Testis (tissue), 5 donors: Measurements from ENCODE around the gene KIF2B. TPM values are rescaled to one million over a fixed set of nuclear protein-coding genes. Genes with fewer than 3 reads are reported as not detected.

Source experiments
- DNase-seq: peaks from one replicate; pipeline ENCODE4 v3.0.0-alpha.2; 2019
- H3K27ac ChIP-seq, 2 donors: fragments of 200-600 bp; sonication (generic); one replicate each; pipeline ENCODE4 v1.5.1; 2019
- H3K27me3 ChIP-seq: fragments of 200-600 bp; sonication (generic); one replicate; pipeline ENCODE4 v1.5.1; 2019
- H3K36me3 ChIP-seq: fragments of 200-600 bp; sonication (generic); one replicate; pipeline ENCODE4 v1.5.1; 2017; ENCODE audit warnings: low read depth; ENCODE audit errors: missing control alignments
- H3K4me1 ChIP-seq: fragments of 200-600 bp; sonication (generic); one replicate; pipeline ENCODE4 v1.5.1; 2019
- H3K4me3 ChIP-seq, 2 donors: fragments of 200-600 bp; sonication (generic); one replicate each; pipeline ENCODE4 v1.5.1; 2017 to 2019
- H3K9me3 ChIP-seq: fragments of 200-600 bp; sonication (generic); one replicate; pipeline ENCODE4 v1.5.1; 2017
- CTCF ChIP-seq, 3 experiments: fragments of 450-650 bp in 2 of 3; fragments of 200-600 bp in 1 of 3; sonication (generic) in 1 of 3; IDR thresholded peaks; one replicate each; pipeline ENCODE4 v1.5.1; 2016 to 2019; ENCODE audit warnings: antibody characterized with exemption in 3 of 3, mild to moderate bottlenecking in 2 of 3, moderate library complexity in 1 of 3
- POLR2A ChIP-seq: fragments of 450-650 bp; IDR thresholded peaks from one replicate; pipeline ENCODE4 v1.6.1; 2017; ENCODE audit warnings: antibody characterized with exemption, mild to moderate bottlenecking, moderate library complexity
- WGBS, 2 donors: methylation state at CpG; one replicate each; pipeline ENCODE4 v1.1.5; 2018; 5-methylcytosine and 5-hydroxymethylcytosine counted together
- intact Hi-C: fragments of 100-400 bp; cut with DNase I; formaldehyde crosslinking; loops from one replicate; pipeline ENCODE4 v1.15.1; 2023; ENCODE audit warnings: low total_unique reads
- long read RNA-seq, 2 donors: transcript quantifications; one replicate each; lab custom pipeline, GENCODE V29; 2026
- polyA plus RNA-seq: library from polyadenylated mRNA; stranded (reverse); fragments of 350-450 nt; fragmentation: Illumina TruSeq; extraction: RNeasy Lipid Tissue Mini Kit (QIAGEN cat#74804); gene quantifications from one replicate; pipeline ENCODE4 v1.2.3, GENCODE V29; 2014; ENCODE audit warnings: low read depth, low replicate concordance; ENCODE audit not compliant: insufficient read depth
- total RNA-seq, 2 donors: library from RNA; depleted of rRNA; stranded (reverse); fragments of >200 nt; gene quantifications; one replicate each; pipeline ENCODE4 v1.2.3, GENCODE V29; 2016

The KIF2B gene
- total RNA-seq, result 10 to 100 TPM; 37.0 to 92.8 TPM
- 191 TPM for polyA plus RNA-seq
- long read RNA-seq, donor 1, result 0 reads
- long read RNA-seq, donor 2, result 0 reads

- H3K9me3 ChIP-seq, result no peaks in the 10 kb centered on the region
- H3K27ac ChIP-seq, result no peak within 1 kb of the TSS
- intact Hi-C loops, result no loop called here
- WGBS, 2 donors, result 58 to 74% methylated on average over 15 to 17 of the region's 17 CpGs
- no peaks in the 10 kb centered on the region for H3K4me1 ChIP-seq
- no peak for TF ChIP-seq CTCF (IDR thresholded peaks at IDR 0.05)
- no peak for TF ChIP-seq POLR2A
- DNase-seq, result no peak
- peak within 1 kb of the TSS; percentile 5 to 32 for H3K4me3 ChIP-seq
- no peaks in the 10 kb centered on the region for H3K36me3 ChIP-seq
- H3K27me3 ChIP-seq, result no peaks in the 10 kb centered on the region
Observed at GRCh38 chr17:53822764-53823163, at the start of gene KIF2B. TSS of gene KIF2B (plus strand) at chr17:53822927. CDS start at chr17:53823034, 107 bp downstream.

GRCh38 chr17:53780320-53780719, 42.4 kb upstream of the KIF2B start:
- whole genome bisulfite sequencing, 2 donors, result 20 to 83% methylated on average over 1 to 2 of the region's 2 CpGs
- H3K4me1 ChIP-seq, result no peaks in the 10 kb centered on the region
- intact Hi-C loops, result no loop called here

GRCh38 chr17:53791551-53791950, 31.2 kb upstream of the KIF2B start:
- DNase-seq, result no peak
- Histone ChIP-seq H3K9me3 (no peaks in the 10 kb centered on the region), H3K36me3 (no peaks in the 10 kb centered on the region), H3K27me3 (no peaks in the 10 kb centered on the region), H3K27ac (no peak overlapping the region), H3K4me1 (no peaks in the 10 kb centered on the region), H3K4me3 (no peak overlapping the region)
- intact Hi-C loops, result no loop called here
- no peak for TF ChIP-seq POLR2A
- TF ChIP-seq CTCF (IDR thresholded peaks at IDR 0.05), result no peak
- WGBS, 2 donors, result 90% methylated on average over 1 to 6 of the region's 6 CpGs

More at GRCh38 chr17:53780320-53780719, 42.4 kb upstream of the KIF2B start:
- Histone ChIP-seq H3K9me3 (no peaks in the 10 kb centered on the region), H3K27ac (no peak overlapping the region), H3K27me3 (no peaks in the 10 kb centered on the region), H3K36me3 (no peaks in the 10 kb centered on the region), H3K4me3 (no peak overlapping the region)
- no peak for TF ChIP-seq CTCF (IDR thresholded peaks at IDR 0.05)
- TF ChIP-seq POLR2A, result no peak
- DNase-seq, result no peak

- Histone ChIP-seq H3K27ac (no peak overlapping the region), H3K4me3 (no peak overlapping the region), H3K4me1 (no peaks in the 10 kb centered on the region), H3K36me3 (no peaks in the 10 kb centered on the region), H3K27me3 (no peaks in the 10 kb centered on the region), H3K9me3 (no peaks in the 10 kb centered on the region)
- TF ChIP-seq CTCF (IDR thresholded peaks at IDR 0.05), result no peak
- TF ChIP-seq POLR2A, result no peak
- 93 to 96% methylated on average over 5 of the region's 5 CpGs for whole genome bisulfite sequencing, 2 donors
- no peak for DNase-seq
- intact Hi-C loops, result no loop called here
Observed at GRCh38 chr17:53792451-53792850, 30.3 kb upstream of the KIF2B start.

- Histone ChIP-seq H3K4me3 (no peak overlapping the region), H3K9me3 (no peaks in the 10 kb centered on the region), H3K27me3 (no peaks in the 10 kb centered on the region), H3K4me1 (no peaks in the 10 kb centered on the region), H3K27ac (no peak overlapping the region), H3K36me3 (no peaks in the 10 kb centered on the region)
- TF ChIP-seq POLR2A (no peak), CTCF (IDR thresholded peaks at IDR 0.05) (no peak)
- no peak for DNase-seq
- intact Hi-C loops, result no loop called here
- WGBS, 2 donors, result 73 to 78% methylated on average over 5 of the region's 5 CpGs
Observed at GRCh38 chr17:53792997-53793396, 29.7 kb upstream of the KIF2B start.
